HEK293 (cell line): ENCODE results near the gene STK40.

Experiments used
- CTCF ChIA-PET: fragments of 350-600 bp; formaldehyde crosslinking; extraction: SDS; loops from one replicate; lab custom pipeline; 2021; ENCODE audit warnings: antibody characterized with exemption; lab: Yijun Ruan, JAX
- POLR2A ChIA-PET: fragments of 300-600 bp; formaldehyde crosslinking; extraction: SDS; loops from one replicate; lab custom pipeline; 2020; ENCODE audit warnings: antibody characterized with exemption, inconsistent platforms; lab: Yijun Ruan, JAX
- H3K27ac ChIP-seq: fragments of 200-500 bp; sonication (Bioruptor generic); 2 replicates; pipeline ENCODE4 v1.5.1; 2014; ENCODE audit warnings: low read depth, low read length, control low read depth, inconsistent platforms; ENCODE audit errors: extremely low read depth
- H3K36me3 ChIP-seq, 2 experiments: fragments of 200-500 bp in 1 of 2; sonication (Bioruptor generic) in 1 of 2; 1 replicate in 1 of 2; 2 replicates in 1 of 2; pipeline ENCODE4 v1.5.1; 2014 to 2017; ENCODE audit warnings: inconsistent platforms in 2 of 2, low read length in 2 of 2; ENCODE audit not compliant: control insufficient read depth in 2 of 2, insufficient read depth in 1 of 2
- H3K4me1 ChIP-seq: fragments of 200-500 bp; sonication (Bioruptor generic); 2 replicates; pipeline ENCODE4 v1.5.1; 2014; ENCODE audit warnings: mild to moderate bottlenecking, low read length, inconsistent platforms; ENCODE audit not compliant: control insufficient read depth, insufficient read depth
- H3K4me3 ChIP-seq: 2 replicates; pipeline ENCODE4 v1.5.1; 2011; ENCODE audit warnings: low read depth, mild to moderate bottlenecking, control low read depth, low read length, moderate library complexity
- H3K9me3 ChIP-seq: fragments of 200-500 bp; sonication (Bioruptor generic); 2 replicates; pipeline ENCODE4 v1.5.1; 2014; ENCODE audit warnings: low read depth, low read length, inconsistent platforms; ENCODE audit not compliant: control insufficient read depth, insufficient read depth
- KLF8 ChIP-seq: fragments of 450-650 bp; formaldehyde crosslinking; IDR thresholded peaks from 2 replicates; pipeline ENCODE4 v1.5.1; 2016; ENCODE audit warnings: missing biosample characterization, missing genetic modification characterization
- SCRT1 ChIP-seq: fragments of 450-650 bp; formaldehyde crosslinking; IDR thresholded peaks from 2 replicates; pipeline ENCODE4 v1.5.1; 2016; ENCODE audit warnings: missing biosample characterization, missing genetic modification characterization, borderline replicate concordance
- SCRT2 ChIP-seq: fragments of 450-650 bp; formaldehyde crosslinking; IDR thresholded peaks from 2 replicates; pipeline ENCODE4 v1.5.1; 2016; ENCODE audit warnings: missing biosample characterization, missing genetic modification characterization
- ZBTB6 ChIP-seq: fragments of 450-650 bp; formaldehyde crosslinking; IDR thresholded peaks from 2 replicates; pipeline ENCODE4 v1.5.1; 2017; ENCODE audit warnings: missing biosample characterization, missing genetic modification characterization
- ZIC2 ChIP-seq: fragments of 450-650 bp; formaldehyde crosslinking; IDR thresholded peaks from 2 replicates; pipeline ENCODE4 v1.5.1; 2016; ENCODE audit warnings: missing biosample characterization, missing genetic modification characterization
- ZNF133 ChIP-seq: fragments of 450-650 bp; formaldehyde crosslinking; IDR thresholded peaks from 2 replicates; pipeline ENCODE4 v1.5.1; 2016; ENCODE audit warnings: missing biosample characterization, missing genetic modification characterization
- ZNF350 ChIP-seq: fragments of 450-650 bp; formaldehyde crosslinking; IDR thresholded peaks from 2 replicates; pipeline ENCODE4 v1.5.0; 2017; ENCODE audit warnings: missing biosample characterization, mild to moderate bottlenecking, missing genetic modification characterization
- ZNF585B ChIP-seq: fragments of 450-650 bp; formaldehyde crosslinking; IDR thresholded peaks from 2 replicates; pipeline ENCODE4 v1.5.1; 2016; ENCODE audit warnings: missing biosample characterization, missing genetic modification characterization
- ZNF792 ChIP-seq: fragments of 450-650 bp; formaldehyde crosslinking; IDR thresholded peaks from 2 replicates; pipeline ENCODE4 v1.5.1; 2016; ENCODE audit warnings: missing biosample characterization, missing genetic modification characterization
- ZNF830 ChIP-seq: fragments of 450-650 bp; IDR thresholded peaks from 2 replicates; pipeline ENCODE4 v1.5.0; 2018; ENCODE audit warnings: missing biosample characterization, missing genetic modification characterization, low read depth, mild to moderate bottlenecking, moderate library complexity
- TF ChIP-seq, protein P1 (sequence below): fragments of 450-650 bp; formaldehyde crosslinking; IDR thresholded peaks from 2 replicates; pipeline ENCODE4 v1.5.1; 2016; ENCODE audit warnings: missing biosample characterization, missing genetic modification characterization
- TF ChIP-seq, protein P2 (sequence below): fragments of 450-650 bp; formaldehyde crosslinking; IDR thresholded peaks from 2 replicates; pipeline ENCODE4 v1.5.1; 2016; ENCODE audit warnings: missing biosample characterization, missing genetic modification characterization
- TF ChIP-seq, protein P3 (sequence below): fragments of 450-650 bp; formaldehyde crosslinking; IDR thresholded peaks from 2 replicates; pipeline ENCODE4 v1.5.1; 2017; ENCODE audit warnings: missing biosample characterization, missing genetic modification characterization

Gene STK40

GRCh38 chr1:36417931-36418330, 32.2 kb upstream of the STK40 start (continued):
- TF ChIP-seq, protein P1, sequence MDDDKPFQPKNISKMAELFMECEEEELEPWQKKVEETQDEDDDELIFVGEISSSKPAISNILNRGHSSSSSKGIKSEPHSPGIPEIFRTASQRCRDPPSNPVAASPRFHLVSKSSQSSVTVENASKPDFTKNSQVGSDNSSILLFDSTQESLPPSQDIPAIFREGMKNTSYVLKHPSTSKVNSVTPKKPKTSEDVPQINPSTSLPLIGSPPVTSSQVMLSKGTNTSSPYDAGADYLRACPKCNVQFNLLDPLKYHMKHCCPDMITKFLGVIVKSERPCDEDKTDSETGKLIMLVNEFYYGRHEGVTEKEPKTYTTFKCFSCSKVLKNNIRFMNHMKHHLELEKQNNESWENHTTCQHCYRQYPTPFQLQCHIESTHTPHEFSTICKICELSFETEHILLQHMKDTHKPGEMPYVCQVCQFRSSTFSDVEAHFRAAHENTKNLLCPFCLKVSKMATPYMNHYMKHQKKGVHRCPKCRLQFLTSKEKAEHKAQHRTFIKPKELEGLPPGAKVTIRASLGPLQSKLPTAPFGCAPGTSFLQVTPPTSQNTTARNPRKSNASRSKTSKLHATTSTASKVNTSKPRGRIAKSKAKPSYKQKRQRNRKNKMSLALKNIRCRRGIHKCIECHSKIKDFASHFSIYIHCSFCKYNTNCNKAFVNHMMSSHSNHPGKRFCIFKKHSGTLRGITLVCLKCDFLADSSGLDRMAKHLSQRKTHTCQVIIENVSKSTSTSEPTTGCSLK: no peak

- Histone ChIP-seq H3K4me1 (no peaks in the 10 kb centered on the region), H3K4me3 (no peak overlapping the region), H3K9me3 (no peaks in the 10 kb centered on the region), H3K36me3 (peaks cover 0 to 13% of the 10 kb centered on the region in 2 experiments; a peak in 1 of 3 replicates), H3K27ac (no peak overlapping the region)
- TF ChIP-seq KLF8 (tag by site-specific recombination): no peak
- no peak for TF ChIP-seq ZNF350 (tag by site-specific recombination)
- no peak for TF ChIP-seq ZNF133
- TF ChIP-seq, protein P2, sequence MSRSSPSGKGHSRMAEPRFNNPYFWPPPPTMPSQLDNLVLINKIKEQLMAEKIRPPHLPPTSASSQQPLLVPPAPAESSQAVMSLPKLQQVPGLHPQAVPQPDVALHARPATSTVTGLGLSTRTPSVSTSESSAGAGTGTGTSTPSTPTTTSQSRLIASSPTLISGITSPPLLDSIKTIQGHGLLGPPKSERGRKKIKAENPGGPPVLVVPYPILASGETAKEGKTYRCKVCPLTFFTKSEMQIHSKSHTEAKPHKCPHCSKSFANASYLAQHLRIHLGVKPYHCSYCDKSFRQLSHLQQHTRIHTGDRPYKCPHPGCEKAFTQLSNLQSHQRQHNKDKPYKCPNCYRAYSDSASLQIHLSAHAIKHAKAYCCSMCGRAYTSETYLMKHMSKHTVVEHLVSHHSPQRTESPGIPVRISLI (tag by site-specific recombination): no peak
- peak; percentile 88 for TF ChIP-seq SCRT1 (tag by site-specific recombination)
- peak; percentile 92 for TF ChIP-seq SCRT2
- no peak for TF ChIP-seq ZIC2 (tag by site-specific recombination)
- ChIA-PET POLR2A (no interaction called here), CTCF (no interaction called here)
These were observed 30.1 kb upstream of the STK40 start for GRCh38 chr1:36415661-36416326.

DNA sequence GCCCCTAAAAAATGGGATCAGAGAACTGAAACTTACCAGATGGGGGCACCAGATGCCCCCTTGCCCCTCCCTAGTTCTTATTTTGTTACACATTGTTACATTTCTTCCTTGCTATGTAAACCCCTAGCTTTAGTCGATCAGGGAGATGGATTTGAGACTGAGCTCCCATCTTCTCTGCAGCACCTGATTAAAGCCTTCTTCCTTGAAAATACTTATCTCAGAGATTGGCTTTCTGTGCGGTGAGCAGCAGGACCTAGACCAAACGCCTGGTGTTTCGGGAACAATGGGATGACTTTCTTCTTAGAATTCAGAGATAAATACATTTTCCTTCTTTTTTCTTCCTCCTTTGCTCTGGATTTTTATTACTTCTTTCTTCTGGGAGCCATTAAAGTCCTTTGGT, 28.7 kb upstream of the STK40 start:
- ChIA-PET CTCF (interaction anchor here (0.6 to 0.8 kb wide), 3 partner anchors 46 to 309 kb away, joined by 3 read pairs; no protein-coding TSS in a partner anchor), POLR2A (interaction anchor here (0.6 kb wide), 1 partner anchor 662 kb away, joined by 3 read pairs; no protein-coding TSS in a partner anchor)
- Histone ChIP-seq H3K4me1 (no peaks in the 10 kb centered on the region), H3K36me3 (peaks cover 0 to 13% of the 10 kb centered on the region in 2 experiments; a peak in 1 of 3 replicates), H3K4me3 (no peak overlapping the region), H3K9me3 (no peaks in the 10 kb centered on the region), H3K27ac (no peak overlapping the region)
- TF ChIP-seq ZNF585B (tag by site-specific recombination) (no peak), ZNF792 (tag by site-specific recombination) (no peak), ZBTB6 (tag by site-specific recombination) (no peak), ZNF830 (tag by site-specific recombination) (no peak)
- TF ChIP-seq, protein P3, sequence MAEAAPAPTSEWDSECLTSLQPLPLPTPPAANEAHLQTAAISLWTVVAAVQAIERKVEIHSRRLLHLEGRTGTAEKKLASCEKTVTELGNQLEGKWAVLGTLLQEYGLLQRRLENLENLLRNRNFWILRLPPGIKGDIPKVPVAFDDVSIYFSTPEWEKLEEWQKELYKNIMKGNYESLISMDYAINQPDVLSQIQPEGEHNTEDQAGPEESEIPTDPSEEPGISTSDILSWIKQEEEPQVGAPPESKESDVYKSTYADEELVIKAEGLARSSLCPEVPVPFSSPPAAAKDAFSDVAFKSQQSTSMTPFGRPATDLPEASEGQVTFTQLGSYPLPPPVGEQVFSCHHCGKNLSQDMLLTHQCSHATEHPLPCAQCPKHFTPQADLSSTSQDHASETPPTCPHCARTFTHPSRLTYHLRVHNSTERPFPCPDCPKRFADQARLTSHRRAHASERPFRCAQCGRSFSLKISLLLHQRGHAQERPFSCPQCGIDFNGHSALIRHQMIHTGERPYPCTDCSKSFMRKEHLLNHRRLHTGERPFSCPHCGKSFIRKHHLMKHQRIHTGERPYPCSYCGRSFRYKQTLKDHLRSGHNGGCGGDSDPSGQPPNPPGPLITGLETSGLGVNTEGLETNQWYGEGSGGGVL (tag by site-specific recombination): no peak
